BE2C (cell line): Measurements from ENCODE around the gene OPN5.

Experiments used
- DNase-seq: peaks from one replicate; pipeline ENCODE4 v3.0.0-alpha.2; 2020
- H3K27me3 ChIP-seq: fragments of 250-450 bp; sonication (Bioruptor Pico); 2 replicates; pipeline ENCODE4 v1.5.1; 2020; ENCODE audit warnings: mild to moderate bottlenecking
- H3K36me3 ChIP-seq: fragments of 250-450 bp; sonication (Bioruptor Pico); 2 replicates; pipeline ENCODE4 v1.5.1; 2020; ENCODE audit warnings: mild to moderate bottlenecking
- H3K4me1 ChIP-seq: fragments of 250-450 bp; sonication (Bioruptor Pico); 2 replicates; pipeline ENCODE4 v1.5.1; 2020
- H3K4me3 ChIP-seq: 2 replicates; pipeline ENCODE4 v1.5.1; 2011; ENCODE audit warnings: low read depth, low read length
- H3K9me3 ChIP-seq: fragments of 250-450 bp; sonication (Bioruptor Pico); 2 replicates; pipeline ENCODE4 v1.5.1; 2020
- TF ChIP-seq, protein P1 (sequence below): IDR thresholded peaks from 2 replicates; pipeline ENCODE4 v1.5.1; 2012; ENCODE audit warnings: mild to moderate bottlenecking, low read depth, low read length

The OPN5 gene

GRCh38 chr6:47819461-47819860, 37.6 kb downstream of the OPN5 start:
- no peak for DNase-seq
- no peaks in the 10 kb centered on the region for H3K27me3 ChIP-seq
- H3K4me3 ChIP-seq = no peak overlapping the region
- no peaks in the 10 kb centered on the region for H3K36me3 ChIP-seq
- H3K9me3 ChIP-seq = no peaks in the 10 kb centered on the region
- H3K4me1 ChIP-seq = no peaks in the 10 kb centered on the region
- TF ChIP-seq, protein P1, sequence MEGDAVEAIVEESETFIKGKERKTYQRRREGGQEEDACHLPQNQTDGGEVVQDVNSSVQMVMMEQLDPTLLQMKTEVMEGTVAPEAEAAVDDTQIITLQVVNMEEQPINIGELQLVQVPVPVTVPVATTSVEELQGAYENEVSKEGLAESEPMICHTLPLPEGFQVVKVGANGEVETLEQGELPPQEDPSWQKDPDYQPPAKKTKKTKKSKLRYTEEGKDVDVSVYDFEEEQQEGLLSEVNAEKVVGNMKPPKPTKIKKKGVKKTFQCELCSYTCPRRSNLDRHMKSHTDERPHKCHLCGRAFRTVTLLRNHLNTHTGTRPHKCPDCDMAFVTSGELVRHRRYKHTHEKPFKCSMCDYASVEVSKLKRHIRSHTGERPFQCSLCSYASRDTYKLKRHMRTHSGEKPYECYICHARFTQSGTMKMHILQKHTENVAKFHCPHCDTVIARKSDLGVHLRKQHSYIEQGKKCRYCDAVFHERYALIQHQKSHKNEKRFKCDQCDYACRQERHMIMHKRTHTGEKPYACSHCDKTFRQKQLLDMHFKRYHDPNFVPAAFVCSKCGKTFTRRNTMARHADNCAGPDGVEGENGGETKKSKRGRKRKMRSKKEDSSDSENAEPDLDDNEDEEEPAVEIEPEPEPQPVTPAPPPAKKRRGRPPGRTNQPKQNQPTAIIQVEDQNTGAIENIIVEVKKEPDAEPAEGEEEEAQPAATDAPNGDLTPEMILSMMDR = no peak

DNA sequence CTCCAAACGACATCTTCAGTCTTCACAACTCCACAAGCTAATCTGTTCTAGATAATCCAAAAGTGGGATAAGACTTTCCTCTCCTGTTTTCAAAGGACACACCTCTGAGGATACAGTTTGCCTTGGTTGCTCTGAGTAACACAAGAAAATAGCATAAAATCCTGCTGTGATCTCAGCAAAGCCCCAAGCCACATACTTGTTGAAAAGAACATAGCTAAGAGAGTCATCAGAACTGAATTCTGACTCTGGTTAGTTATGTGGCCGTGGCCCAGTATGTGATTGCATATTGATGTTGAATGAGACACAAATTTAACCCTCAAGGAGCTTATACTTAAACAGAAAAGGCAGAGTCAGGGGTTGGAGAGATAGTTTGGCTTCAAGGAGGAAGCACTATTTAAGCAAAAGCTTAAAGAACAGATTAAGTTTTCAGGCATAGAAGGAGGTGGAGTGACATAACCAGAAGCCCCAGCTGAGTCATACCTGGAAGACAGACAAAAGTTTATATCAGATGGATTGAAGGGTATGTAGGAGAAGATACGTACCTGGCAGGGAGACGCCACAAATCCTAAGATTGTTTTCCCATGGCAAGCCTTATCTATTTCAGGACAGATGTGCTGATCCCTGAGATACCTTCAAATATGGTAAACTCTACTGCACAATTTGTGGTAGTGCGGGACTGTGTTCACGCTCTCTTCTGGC, 41.2 kb downstream of the OPN5 start:
- no peak for DNase-seq
- H3K9me3 ChIP-seq = no peaks in the 10 kb centered on the region
- no peaks in the 10 kb centered on the region for H3K4me1 ChIP-seq
- TF ChIP-seq, protein P1 = no peak
- no peaks in the 10 kb centered on the region for H3K27me3 ChIP-seq
- H3K36me3 ChIP-seq = no peaks in the 10 kb centered on the region
- H3K4me3 ChIP-seq = no peak overlapping the region

DNA sequence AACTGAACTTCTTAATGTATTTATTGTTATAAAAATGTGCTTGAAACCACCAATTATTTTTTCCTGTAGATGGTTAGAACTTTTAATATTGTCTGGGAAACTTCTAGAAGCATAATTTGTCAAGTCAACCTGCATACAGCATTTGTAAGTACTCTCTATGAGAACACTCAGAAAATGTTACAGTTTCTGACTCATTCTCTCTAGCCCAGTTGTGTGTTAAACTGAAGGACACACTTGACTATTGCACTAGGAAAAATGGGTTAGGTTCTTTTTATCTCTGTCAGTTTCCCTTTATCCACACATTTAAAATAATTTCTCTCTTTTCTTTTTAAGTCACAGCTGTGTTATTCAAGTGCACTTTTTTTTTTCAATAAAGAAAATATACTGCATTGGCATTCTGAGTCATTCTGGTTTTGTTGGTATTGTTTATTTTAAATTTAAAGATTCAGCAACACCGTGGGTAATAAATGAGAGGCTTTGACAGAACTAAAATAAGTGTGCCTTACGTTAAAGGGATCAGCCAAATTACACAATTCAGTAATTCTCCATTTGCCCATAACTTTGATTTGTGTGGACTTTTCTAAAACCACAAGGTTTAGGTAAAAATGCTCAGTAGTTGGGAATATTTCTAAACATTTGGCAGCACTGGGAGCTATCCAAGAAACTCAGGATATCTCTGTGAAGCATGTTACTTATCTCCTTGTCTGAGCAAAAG, 50.7 kb downstream of the OPN5 start:
- TF ChIP-seq, protein P1 = no peak
- H3K4me3 ChIP-seq = no peak overlapping the region

GRCh38 chr6:47834196-47834595, 52.4 kb downstream of the OPN5 start:
- H3K27me3 ChIP-seq = no peaks in the 10 kb centered on the region
- no peaks in the 10 kb centered on the region for H3K4me1 ChIP-seq
- H3K4me3 ChIP-seq = no peak overlapping the region
- H3K9me3 ChIP-seq = no peaks in the 10 kb centered on the region
- DNase-seq = no peak
- TF ChIP-seq, protein P1 = no peak
- no peaks in the 10 kb centered on the region for H3K36me3 ChIP-seq

More for the DNA sequence above, 50.7 kb downstream of the OPN5 start:
- no peaks in the 10 kb centered on the region for H3K27me3 ChIP-seq
- no peaks in the 10 kb centered on the region for H3K4me1 ChIP-seq
- H3K9me3 ChIP-seq = no peaks in the 10 kb centered on the region
- H3K36me3 ChIP-seq = no peaks in the 10 kb centered on the region
- DNase-seq = no peak

- Histone ChIP-seq H3K4me3 (no peak overlapping the region), H3K27me3 (no peaks in the 10 kb centered on the region), H3K4me1 (no peaks in the 10 kb centered on the region), H3K9me3 (no peaks in the 10 kb centered on the region), H3K36me3 (no peaks in the 10 kb centered on the region)
- TF ChIP-seq, protein P1 = no peak
- no peak for DNase-seq
Measured at GRCh38 chr6:47836046-47836445, 54.2 kb downstream of the OPN5 start.

DNA sequence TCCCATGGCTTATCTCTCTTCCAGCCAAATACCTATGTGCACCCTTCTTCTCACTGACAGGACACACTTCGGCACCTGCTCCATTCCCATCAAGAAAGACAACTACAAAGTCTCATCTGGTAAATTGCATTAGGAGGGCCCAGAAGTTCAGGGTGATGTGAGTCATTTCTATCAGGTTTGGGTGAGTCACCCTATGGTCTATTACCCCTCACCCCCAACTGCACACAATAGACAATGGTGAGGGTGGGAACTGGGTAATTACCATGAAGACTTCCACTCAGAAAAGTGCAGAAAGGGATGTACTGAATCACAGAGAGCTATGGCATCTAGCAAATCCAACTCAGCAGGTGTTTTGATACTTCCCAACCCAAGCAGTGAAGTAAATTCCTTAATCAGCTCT, 54.8 kb downstream of the OPN5 start:
- Histone ChIP-seq H3K4me1 (no peaks in the 10 kb centered on the region), H3K9me3 (no peaks in the 10 kb centered on the region), H3K36me3 (no peaks in the 10 kb centered on the region), H3K27me3 (no peaks in the 10 kb centered on the region), H3K4me3 (no peak overlapping the region)
- no peak for DNase-seq
- TF ChIP-seq, protein P1 = no peak
